ENCODE data around the gene SIGLEC6. TPM values are rescaled to one million over a fixed set of nuclear protein-coding genes. Genes with fewer than 3 reads are reported as not detected.

SIGLEC6 gene
- total RNA-seq, 1 experiment from 2014 or later = not detected

- DNase-seq (ENCODE audit: low read depth, low spot score) = peak; percentile 98
- no peaks in the 10 kb centered on the region for H4K20me1 ChIP-seq (ENCODE audit: insufficient read depth)
- peaks cover 5 to 10% of the 10 kb centered on the region in 2 experiments; a peak in 2 of 4 replicates for H3K4me1 ChIP-seq (ENCODE audit: control insufficient read depth in 1 of 2, insufficient read depth in 2 of 2, low read length in 2 of 2)
- H3K9me3 ChIP-seq (ENCODE audit: control insufficient read depth in 1 of 2, insufficient read depth in 1 of 2, low read depth in 1 of 2, low read length in 2 of 2) = no peaks in the 10 kb centered on the region
- H3K79me2 ChIP-seq (ENCODE audit: insufficient read depth, low read length) = peaks cover 13% of the 10 kb centered on the region
- peaks cover 11% of the 10 kb centered on the region; the same call in 1 of the 2 replicates for H3K27me3 ChIP-seq (ENCODE audit: insufficient read depth, low read length)
- peak within 1 kb of the TSS; percentile 81 to 85 for H3K4me3 ChIP-seq (replicated peaks in 1 of 2; ENCODE audit: low read depth in 1 of 2, low read length in 2 of 2)
- intact Hi-C loops (cut with micrococcal nuclease) = loop anchor here (2.0 kb wide), 1 partner anchor 24 kb away; no protein-coding TSS in a partner anchor
- TF ChIP-seq YY1 (IDR thresholded peaks at IDR 0.05; ENCODE audit: extremely low read depth, insufficient replicate concordance, low read depth, low read length) (peak; percentile 100), CTCF (IDR thresholded peaks at IDR 0.05 in 2 of 3, conservative IDR thresholded peaks at IDR 0.05 in 1 of 3; ENCODE audit: borderline replicate concordance in 1 of 3, insufficient read depth in 1 of 3, low read depth in 2 of 3, low read length in 2 of 3) (no peak), REST (IDR thresholded peaks at IDR 0.05; ENCODE audit: low read depth) (no peak), EZH2 (IDR thresholded peaks at IDR 0.05) (no peak), ELF1 (IDR thresholded peaks at IDR 0.05; ENCODE audit: borderline replicate concordance, low read depth) (peak; percentile 88), SP1 (IDR thresholded peaks at IDR 0.05; ENCODE audit: low read depth) (peak; percentile 63), CBX3 (IDR thresholded peaks at IDR 0.05; ENCODE audit: low read depth) (peak; percentile 68; the same call in 1 of the 2 replicates), EGR1 (IDR thresholded peaks at IDR 0.05; ENCODE audit: low read depth) (peak; percentile 96), POLR2AphosphoS5 (IDR thresholded peaks at IDR 0.05; ENCODE audit: low read depth, low read length) (peak; percentile 73), TCF7L2 (IDR thresholded peaks at IDR 0.05; ENCODE audit: borderline replicate concordance, extremely low read depth, insufficient read depth, insufficient read length) (peak; percentile 64)
- ChIA-PET CTCF (interaction anchor here (1.1 kb wide), 1 partner anchor 90 kb away, joined by 3 read pairs; no protein-coding TSS in a partner anchor), POLR2A (interaction anchor here (0.7 to 1.1 kb wide), 5 partner anchors 23 to 355 kb away, joined by 3 to 6 read pairs (median 4); no protein-coding TSS in a partner anchor), RAD21 (ENCODE audit: low non-redundant PET in 1 of 2, low total read pairs in 2 of 2, uncharacterized antibody in 2 of 2, unreplicated experiment in 2 of 2) (no interaction called here)
- H3K27ac ChIP-seq (ENCODE audit: low read depth, low read length) = no peak within 1 kb of the TSS
- H3K9me2 ChIP-seq (ENCODE audit: insufficient read depth) = no peaks in the 10 kb centered on the region
- peak; percentile 95 for ATAC-seq
- BruUV-seq (replicated peaks) = no TSS peak
- H3K4me2 ChIP-seq (ENCODE audit: low read length) = peak within 1 kb of the TSS; percentile 94
- H3K9ac ChIP-seq (ENCODE audit: low read length) = peak within 1 kb of the TSS; percentile 74
- peak within 1 kb of the TSS; percentile 98 for H2AFZ ChIP-seq (ENCODE audit: low read depth, low read length, poor library complexity, severe bottlenecking)
- H3K36me3 ChIP-seq (ENCODE audit: control insufficient read depth in 1 of 2, insufficient read depth in 2 of 2, low read length in 2 of 2) = peaks cover 0 to 11% of the 10 kb centered on the region in 2 experiments; a peak in 3 of 4 replicates
These were observed 39.6 kb upstream of the SIGLEC6 start, which contains the start of gene ZNF175 for GRCh38 chr19:51570962-51571575. Gene ZNF175 (plus strand): TSS chr19:51571283. CDS start chr19:51573330, 2,047 bp downstream.

Data from HCT116 (cell line).